Measurements from ENCODE around the gene INPP5A.

INPP5A gene

DNA sequence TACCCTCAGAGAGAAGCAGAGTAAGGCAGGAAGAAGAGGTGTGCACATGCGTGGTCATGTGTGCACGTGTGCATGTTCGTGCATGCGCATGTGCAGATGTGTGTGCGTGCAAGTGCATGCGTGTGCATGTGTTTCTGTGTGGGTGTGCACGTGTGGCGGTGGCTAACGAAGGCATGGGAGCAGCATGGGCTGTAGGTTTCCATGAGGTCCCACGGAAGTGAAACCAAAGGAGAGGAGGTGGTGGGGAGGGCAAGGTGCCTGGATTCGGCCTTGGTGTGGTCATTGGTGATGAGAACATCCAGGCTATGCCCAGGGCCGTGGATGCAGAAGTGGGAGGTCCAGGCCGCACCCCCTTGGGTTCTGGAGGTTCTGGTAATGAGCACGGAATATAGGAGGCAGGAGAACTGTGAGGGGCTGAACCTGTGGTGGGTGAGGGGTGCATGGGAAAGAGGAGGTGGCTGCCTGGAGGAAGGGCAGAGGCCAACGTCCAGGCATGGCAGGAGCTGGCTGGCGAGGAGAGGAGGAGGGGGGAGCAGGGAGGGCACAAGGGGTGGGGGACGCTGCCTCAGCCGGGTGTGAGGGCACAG is 2.4 kb upstream of the INPP5A start:
- no peak for DNase-seq (ENCODE audit: low read depth in 2 of 2)

DNA sequence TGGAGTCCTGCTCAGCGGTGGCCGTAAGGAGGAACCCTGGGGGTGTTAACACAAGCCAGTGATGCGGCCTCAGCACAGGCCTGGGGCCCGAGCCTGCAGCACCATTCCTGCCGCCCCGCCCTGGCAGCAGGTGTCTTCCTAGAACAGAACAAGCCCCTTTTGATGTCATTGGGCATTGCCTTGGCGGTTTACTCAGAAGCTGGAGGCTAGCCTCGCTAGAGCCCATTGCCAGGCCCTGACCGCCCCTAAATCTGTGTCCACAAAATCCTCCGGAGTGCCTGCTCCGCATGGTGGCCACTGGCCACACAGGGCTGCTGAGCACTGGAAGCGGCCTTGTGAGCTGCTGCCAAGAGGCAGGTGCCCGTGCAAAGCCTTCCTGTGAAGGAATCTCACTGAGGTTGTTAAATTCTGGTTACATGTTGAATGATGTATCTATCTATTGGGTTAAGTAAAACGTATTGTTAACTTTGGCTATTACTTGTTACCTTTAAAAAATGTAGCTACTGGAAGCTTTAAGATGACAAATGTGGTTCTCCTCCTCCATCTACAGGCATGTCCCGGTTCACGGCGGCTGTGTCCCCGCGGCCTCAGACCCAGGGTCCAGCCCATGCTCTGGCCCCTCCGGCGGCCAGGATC is 1.2 kb upstream of the INPP5A start:
- DNase-seq (ENCODE audit: low read depth in 2 of 2): no peak

DNA sequence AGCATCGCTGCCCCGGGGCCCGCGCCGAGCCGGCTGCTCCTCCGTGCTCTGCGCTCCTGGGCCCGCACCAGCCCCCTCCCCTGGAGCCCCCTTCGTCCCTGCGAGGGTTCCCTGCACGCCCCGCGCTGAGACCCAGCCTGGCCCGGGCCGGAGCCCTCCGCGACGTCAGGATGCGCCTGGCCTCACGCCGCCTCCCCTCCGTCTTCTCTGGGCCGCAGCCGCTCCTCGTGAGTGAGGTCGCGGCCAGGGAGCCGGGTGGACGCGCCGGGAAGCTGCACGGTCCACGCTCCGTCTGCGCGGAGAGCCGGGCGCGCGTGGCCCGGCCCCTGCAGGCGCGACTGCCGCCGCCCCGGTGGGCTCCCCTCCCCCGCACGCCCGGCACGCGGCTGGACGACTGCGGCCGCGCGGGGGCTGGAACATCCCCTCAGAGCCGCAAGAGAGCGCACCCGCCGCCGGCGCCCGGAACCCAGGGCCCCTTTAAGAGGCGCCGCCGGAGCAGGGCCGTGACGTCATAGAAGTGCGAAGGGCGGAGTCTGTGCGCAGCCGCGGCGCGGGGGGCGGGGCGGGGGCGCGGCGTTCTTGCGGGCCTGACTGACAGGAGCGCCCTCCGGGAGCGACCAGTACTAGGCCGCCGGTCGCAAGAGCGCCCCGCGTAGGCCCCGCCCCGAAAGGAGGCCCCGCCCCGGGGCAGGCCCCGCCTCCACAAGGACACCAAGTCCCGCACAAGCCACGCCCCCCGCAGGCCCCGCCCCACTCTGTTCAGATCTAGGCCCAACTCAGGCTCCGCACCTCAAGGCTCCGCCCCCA is 507 bp upstream of the INPP5A start:
- peak; percentile 100 for DNase-seq (ENCODE audit: low read depth in 2 of 2)

DNA sequence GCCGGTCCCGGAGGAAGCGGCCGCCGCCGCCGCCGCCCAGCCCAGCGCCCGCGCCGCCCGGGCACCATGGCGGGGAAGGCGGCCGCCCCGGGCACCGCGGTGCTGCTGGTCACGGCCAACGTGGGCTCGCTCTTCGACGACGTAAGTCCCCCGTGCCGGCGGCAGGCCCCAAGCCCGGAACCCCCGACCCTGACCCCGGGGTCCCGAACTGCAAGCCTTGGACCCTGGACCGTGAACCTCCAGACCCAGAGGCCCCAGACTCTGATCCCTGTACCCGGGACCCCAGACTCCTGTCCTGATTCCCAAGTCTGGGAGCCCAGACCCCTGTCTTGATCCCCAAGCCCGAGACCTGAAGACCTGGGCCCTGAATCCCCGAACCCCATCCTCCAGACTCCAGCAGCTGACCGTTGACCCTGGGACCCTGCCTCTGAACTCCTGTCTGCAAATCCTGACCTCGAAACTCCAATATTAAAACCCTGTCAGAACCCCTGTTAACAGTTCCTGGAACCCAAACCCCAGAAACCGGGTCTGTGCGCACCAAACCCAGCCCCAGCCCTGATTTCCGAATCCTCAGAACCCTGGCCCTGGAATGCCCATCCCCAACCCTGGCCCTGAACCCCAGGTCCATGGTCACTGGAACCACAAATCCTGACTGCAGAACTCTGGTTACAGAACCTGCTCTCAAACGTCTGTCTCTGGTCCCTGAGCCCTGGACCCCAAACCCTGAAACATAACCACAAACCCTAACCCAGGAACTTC is 623 bp downstream of the INPP5A start:
- no peak for DNase-seq (ENCODE audit: low read depth in 2 of 2)

DNA sequence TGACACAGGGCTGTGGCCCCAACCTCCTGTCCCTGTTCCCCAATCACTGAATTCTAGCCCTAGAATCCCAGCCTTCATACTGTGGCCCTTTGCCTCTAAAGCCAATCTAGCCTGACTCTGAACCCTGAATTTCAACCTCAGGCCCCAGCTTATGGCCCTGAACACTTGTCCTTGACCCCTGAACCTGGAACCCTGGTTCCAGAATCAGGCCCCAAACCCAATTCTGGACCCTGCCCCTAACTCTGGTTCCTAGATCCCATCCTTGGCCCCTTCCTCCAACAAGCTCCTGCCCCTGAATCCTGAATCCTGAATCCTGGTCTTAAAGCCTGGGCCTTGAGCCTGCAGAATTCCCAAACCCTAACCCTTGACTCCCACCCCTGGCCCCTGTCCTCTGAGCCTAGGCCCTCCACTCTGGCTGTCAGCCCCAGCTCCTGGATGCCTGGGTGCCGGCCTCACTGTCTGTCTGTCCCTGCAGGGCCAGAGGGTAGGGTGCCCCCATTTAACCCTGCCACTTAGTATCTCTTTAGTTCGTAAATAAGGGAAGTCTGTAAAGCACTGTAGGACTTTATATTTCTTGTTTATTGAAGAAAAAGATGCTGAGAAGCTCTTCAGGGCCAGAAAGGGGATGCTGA is 1.3 kb downstream of the INPP5A start:
- DNase-seq (ENCODE audit: low read depth in 2 of 2): no peak

DNA sequence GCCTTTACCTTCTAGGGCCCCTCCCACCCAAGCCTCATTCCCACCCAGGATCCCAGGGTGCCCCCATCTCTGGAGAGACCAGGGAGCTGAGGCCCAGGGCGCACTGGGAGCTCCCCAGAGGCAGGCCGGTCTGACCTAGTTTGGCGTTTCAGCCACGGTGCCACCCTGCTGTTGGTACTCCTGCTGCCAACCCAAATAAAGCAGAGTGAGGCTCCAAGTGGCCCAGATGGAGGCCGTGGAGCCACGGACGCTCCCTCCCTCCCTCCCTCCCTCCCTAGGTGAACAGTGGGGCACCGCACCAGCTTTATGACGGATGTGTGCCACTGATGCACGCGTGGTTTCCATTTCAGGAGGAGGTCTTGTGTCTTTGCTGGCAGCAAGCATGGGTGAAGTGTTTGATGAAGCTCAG is 1.8 kb downstream of the INPP5A start:
- DNase-seq (ENCODE audit: low read depth in 2 of 2): no peak

DNA sequence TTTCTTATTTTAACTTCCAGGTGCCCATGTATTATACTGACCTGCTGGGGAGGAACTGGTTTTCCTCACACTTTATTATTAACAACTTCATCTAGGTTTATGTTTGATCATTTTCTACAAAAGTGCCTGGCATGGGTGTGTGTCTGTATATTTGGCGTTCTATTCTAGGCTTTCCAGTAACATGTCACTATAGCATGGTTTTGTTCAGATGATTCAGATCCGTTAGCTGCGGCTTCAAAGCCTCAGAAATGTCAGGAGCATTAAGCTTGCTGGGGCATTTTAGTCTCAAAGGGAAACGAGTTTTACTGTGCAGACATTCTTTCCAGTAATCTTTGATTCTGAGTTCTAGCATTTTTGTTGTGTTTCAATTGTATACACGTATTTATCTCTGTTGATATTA is 2.3 kb downstream of the INPP5A start:
- no peak for DNase-seq (ENCODE audit: low read depth in 2 of 2)

DNA sequence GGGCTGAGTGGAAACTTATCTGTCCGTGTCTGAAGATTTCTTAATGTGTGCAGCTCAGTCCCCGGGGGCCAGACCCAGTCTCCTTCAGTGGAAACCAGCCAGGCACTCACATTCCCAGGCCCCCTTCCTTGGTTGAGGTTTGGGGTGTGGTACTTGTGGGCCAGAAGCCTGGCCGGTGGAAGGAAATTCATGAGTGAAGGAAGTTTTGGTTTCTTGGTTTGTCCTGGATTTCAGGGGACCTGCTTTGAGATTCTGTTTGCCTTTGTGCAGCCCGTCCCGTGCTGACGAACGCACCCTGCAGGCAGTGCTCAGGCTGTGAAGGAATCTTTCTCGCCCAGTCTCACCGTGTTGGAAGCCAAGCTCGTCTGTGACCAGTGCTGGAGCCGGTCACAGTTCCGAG is 2.9 kb downstream of the INPP5A start:
- no peak for DNase-seq (ENCODE audit: low read depth in 2 of 2)

DNA sequence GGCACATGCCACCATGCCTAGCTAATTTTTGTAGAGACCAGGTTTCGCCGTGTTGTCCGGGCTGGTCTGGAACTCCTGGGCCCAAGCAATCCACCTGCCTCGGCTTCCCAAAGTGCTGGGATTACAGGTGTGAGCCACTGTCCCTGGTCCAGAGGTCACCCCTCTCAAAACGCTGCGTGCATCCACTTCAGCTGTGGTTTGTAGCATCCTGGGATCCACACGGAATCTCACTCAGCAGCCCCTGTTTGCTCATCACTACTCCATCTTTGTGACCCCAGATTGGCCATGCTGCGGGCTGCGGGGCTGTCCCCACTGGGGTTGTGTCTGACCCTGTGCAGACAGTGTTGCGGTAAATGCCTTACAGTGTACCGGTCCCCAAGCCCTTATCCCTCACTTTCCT is 3.5 kb downstream of the INPP5A start:
- no peak for DNase-seq (ENCODE audit: low read depth in 2 of 2)

DNA sequence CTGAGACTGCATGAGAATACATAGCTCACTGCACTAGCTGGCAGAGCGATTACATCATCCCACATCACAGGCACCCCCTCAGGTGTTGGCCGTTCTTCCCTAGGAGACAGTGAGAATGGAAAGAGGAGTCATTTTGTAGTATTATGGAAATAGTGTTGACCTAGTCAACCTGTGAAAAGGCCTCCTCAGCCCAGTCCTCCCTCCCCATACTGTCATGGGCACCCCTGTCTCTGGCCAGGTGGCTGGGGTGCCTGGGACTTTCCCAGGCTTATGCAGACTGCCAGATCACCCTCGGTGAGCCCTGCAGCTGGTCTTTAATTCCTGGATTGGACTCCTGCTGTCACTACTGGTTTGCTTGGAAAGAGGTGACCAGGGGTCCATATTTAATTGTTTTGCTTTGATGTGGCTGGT is 4.0 kb downstream of the INPP5A start:
- DNase-seq (ENCODE audit: low read depth in 2 of 2): no peak

DNA sequence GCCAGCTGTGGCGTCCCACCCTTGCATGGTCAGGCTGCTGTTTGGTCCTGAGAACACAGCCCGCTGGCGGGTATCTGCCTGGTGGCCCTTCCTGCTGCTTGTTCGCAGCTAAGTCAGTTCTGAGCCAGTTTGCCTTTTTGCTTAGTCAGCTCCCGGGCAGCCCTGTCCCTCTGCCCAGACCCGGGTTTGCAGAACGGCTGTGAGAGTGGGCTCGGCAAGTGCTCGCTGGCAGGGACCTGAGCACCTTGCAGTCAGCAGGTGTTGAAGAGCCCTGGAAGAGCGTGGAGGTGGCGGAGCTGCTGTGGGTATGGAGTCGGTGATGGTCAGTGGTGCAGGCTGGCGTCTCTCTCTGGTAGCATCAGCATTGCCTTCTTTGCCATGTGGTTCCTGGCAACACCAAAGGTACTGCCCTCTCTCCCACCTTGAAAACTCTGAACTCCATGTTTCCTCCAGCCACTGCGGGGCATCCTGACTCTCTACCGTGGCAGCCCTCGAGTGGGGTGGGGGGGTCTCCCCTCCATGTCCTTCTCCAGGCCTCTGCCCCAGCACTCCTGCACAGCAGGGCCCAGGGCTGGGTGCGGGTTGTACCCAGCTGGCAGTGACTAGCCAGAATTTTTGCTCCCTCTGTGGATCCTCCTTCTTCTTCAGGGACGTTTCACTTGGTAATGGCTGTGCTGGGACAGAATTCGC is 4.6 kb downstream of the INPP5A start:
- no peak for DNase-seq (ENCODE audit: low read depth in 2 of 2)

DNA sequence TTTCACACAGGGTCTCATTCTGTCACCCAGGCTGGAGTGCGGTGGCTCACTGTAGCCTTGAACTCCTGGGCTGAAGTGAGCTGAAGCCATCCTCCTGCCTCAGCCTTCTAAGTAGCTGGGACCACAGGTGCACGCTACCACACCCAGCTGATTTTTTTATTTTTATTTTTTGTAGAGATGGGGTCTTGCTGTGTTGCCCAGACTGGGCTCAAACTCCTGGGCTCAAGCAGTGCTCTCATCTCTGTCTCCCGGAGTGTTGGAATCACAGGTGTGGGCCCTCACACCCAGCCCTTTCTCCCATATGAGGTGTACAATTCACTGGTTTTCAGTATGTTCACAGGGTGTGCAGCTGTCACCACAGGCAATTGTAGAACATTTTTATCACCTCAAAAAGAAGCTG is 5.2 kb downstream of the INPP5A start:
- no peak for DNase-seq (ENCODE audit: low read depth in 2 of 2)

DNA sequence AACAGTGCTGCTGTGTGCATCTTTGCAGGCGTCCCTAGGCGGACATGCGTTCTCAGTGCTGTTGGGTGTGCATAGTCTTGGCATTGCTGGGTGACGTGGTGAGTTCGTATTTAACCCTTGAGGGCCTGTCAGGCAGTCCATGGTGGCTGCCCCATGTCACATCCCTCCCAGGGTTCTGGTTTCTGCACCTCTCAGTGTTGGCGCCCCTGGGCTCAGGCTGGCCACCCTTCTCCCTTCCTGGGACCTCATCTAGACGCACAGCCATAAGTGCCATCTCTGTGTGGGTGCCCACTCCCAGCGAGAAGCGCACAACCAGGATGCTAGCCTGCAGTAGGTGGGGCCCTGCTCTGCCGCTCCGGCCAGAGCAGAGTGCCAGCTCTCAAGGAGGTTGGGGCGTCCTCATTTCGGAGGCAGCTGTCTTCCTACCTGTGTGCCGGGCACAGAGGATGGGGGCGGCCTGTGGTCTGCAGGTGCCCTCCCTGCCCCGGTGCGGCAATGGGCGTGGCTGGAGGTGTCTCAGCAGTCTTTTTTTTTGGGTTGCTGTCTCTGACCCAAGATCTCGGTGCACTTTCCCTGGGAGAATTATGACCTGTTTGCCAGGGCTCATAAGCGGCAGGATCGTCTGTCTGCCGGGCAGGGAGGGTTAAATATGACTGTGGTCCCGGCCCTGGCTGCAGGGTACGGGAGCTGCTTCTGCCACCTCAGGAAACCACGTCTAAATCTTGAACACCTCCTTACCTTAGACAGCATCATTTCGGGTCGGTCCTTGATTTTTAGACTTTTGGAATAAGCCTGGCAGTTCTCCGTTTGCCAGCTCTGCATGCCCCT is 6.5 kb downstream of the INPP5A start:
- DNase-seq (ENCODE audit: low read depth in 2 of 2): no peak

DNA sequence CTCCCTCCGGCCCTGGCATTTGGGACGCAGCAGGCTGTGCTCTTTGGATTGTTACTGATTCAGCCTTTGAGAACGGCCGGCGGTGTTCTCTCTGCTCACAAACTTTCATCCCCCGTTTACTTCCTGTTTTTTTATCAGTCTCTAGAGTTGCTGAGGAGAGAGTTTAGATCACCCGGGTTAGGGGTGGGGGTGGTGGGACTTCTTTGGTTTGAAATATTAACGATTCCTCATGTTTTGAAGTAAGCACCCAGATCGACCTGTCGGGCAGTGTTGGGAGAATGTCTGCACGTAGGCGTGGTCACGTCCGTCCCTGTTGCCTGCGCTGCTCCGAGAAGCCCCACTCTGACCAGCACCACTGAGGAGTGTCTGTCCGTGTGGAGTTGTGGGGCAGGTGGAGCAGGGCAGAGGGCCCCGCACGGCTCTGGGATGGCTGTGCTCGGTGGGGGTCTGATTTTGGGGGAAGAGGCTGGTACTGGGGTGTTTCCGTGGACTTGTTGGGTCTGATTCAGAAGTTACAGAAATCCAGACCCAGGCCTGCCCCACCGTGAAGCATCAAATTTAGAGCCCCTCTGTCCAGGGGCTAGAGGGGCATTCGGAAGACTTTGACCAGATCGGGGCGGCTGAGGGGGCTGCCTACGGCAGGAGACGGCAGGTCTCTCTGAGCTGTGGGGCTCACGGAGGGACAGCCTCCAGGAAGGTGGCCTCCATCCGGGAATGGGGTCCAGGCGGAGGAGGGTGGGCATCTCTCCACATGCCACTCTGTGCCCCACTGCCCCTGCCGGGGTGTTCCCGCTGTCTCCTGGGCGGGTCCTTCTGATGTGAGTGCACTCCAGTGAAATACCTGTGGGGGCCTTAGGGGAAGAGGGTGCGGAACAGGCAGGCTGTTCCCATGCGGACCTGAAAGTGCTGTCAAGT is 7.4 kb downstream of the INPP5A start:
- no peak for DNase-seq (ENCODE audit: low read depth in 2 of 2)

DNA sequence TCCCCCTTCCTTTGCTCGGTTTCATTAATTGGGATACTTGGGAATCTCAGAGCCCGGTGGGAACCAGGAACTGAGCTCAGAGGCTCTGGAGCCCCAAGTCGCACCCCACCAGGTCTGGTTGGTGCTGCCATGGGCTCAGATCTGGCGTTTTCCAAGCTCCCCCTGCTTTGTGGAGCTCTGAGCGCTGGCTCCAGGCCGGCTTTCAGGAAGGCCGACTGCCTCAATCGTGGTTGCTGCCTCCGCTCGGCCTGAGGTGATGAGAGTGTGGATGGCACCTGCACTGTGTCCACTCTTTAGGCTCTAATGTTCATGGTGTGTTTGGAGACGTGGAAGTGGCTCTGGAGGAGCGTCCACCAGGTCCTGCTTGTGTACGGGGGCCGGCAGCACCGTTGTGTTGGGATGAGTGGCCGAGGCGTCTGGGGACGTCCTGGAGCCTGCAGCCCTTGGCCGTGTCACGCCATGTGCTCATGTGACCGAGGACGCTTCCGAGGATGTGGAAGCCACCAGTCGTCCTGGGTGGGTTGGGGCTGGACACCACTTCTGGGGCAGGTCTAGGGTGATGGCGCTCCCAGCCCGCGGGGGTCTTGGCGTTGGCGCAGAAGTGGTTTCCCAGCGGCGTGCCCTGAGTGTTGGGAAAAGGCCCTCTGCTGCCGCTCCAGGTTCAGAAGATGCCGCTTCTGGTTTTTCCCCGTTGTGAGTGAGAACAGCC is 8.2 kb downstream of the INPP5A start:
- no peak for DNase-seq (ENCODE audit: low read depth in 2 of 2)

DNA sequence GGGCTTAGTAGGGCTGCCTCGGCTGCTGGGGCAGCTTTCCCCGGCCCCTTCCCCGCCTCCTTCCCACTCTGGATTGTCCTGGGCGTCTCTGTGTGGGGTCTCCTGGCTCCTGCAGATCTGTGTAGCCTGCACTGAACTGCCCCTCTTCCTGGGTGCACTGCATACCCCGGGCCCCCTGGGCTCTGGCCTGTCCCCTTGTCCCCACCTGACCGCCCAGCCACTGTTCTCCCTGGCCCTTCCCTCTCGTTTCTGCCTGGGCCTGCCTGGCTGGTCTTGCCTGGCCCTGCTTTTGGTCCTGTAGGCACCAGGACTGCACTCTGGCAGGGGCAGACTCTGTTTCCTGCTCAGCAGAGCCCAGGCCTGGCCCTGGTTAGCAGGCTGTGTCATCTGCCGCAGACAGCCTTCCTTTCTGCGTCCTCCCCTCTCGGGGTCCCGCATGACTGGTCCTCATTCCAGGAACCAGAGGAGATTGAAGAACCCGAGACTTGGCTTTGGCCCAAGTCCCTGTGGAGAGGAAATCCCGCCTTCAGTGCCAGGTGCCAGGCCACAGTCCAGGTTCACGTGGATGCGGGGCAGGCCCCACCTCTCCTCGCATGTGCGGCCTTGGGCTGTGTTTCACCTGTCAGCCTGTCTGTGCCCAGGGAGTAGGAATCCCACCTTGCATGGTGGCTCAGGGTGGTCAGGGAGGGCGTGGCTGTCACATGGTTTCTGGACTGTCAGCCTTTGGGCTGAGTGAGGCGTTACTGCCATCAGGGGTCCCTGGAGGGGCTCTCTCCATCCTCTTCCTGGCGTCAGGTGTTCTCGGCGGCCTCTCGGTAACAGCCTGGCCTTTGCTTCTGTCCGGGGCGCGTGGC is 9.2 kb downstream of the INPP5A start:
- no peak for DNase-seq (ENCODE audit: low read depth in 2 of 2)

DNA sequence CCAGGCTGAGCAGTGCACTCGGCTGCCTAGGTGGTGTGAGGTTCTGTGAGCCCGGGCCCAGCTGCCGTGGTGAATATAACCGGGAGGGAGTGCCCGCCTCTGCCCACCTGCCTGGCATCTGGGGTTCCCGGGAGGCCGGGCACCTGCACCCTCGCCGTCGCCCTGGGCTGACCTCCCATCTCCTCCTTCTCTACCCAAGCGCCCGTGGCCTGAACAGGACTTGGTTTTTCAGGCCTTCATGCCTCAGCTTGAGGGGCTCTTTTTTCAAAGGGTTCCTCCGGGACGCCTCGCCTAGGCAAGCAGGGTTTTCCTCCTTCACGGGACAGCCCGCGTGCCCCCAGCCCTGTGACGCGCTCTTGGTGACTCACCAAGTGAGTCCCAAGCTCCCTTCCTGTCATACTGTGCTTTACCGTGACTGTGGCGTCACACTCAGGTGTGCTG is 9.9 kb downstream of the INPP5A start:
- no peak for DNase-seq (ENCODE audit: low read depth in 2 of 2)
